Measurements from ENCODE around the gene IZUMO2.
"Not testable (repeated sequence)": the region's sequence is repeated elsewhere in the genome, so short reads cannot be mapped to it uniquely, and the experiment has no call there.

Gene IZUMO2

DNA sequence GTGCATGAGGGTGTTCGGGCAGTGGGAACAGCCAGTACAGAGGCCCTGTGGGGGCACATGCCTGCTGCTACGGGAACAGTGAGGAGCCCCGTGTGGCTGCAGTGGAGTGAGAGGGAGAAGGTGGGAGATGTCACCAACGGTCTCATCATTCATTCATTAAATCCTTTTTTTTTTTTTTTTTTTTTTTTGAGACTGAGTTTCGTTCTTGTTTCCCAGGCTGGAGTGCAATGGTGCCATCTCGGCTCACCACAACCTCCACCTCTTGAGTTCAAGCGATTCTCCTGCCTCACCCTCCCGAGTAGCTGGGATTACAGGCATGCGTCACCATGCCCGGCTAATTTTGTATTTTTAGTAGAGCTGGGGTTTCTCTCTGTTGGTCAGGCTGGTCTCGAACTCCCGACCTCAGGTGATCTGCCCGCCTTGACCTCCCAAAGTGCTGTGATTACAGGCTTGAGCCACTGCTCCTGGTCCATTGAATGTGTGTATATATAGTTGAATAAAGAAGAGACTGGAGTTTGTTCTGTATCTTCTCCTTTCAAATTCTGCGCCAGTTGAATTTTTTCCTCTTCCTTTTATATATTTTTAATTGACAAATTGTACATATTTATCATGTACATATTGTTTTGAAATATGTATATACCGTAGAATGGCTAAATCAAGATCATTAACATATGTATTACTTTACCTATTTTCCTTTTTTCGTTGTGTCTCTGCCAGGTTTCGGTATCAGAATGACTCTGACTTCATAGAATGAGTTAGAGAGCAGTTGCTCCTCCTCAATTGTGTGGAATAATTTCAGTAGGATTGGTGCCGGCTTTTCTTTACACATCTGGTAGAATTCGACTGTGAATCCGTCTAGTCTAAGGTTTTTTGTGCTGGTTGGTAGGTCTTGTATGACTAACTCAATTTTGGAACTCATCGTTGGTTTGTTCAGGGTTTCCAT, 28.0 kb downstream of the IZUMO2 start:
- not testable (repeated sequence) for DNase-seq

DNA sequence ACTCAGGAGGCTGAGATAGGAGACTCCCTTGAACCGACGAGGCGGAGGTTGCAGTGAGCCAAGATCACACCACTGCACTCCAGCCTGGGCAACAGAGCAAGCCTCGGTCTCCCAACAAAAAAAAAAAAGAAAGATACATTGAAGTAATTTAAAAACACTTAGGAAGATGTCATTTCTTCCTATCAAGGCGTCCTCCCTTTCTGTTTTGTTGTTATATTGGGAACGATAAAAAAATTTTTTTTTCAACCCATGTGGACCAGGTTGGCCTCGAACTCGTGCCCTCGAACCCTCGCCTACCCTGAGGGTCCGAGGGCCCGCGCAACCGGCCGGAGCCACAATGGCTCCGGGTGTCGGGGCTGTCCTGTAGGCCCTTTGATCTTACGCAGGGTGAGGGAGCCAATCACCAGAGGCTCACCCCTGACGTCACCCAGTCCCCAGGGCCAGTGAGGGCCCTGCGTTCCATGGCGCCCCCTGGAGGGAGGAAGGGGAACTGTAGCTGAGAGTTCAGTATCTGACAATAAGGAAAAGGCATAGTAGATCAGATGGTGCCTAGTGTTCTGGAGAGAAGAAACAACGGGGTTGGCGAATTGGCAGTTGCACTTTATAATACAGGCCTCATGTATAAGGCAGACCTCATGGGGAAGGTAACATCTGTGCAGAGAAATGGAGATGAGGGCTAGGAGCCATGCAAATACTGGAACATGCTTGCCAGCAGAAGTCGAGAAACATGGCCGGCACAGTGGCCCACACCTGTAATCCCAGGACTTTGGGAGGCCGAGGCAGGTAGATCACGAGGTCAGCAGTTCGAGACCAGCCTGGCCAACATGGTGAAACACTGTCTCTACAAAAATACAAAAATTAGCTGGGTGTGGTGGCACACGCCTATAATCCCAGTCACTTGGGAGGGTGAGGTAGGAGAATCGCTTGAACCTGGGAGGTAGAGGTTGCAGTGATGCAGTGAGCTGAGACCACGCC, 29.3 kb downstream of the IZUMO2 start:
- not testable (repeated sequence) for DNase-seq

DNA sequence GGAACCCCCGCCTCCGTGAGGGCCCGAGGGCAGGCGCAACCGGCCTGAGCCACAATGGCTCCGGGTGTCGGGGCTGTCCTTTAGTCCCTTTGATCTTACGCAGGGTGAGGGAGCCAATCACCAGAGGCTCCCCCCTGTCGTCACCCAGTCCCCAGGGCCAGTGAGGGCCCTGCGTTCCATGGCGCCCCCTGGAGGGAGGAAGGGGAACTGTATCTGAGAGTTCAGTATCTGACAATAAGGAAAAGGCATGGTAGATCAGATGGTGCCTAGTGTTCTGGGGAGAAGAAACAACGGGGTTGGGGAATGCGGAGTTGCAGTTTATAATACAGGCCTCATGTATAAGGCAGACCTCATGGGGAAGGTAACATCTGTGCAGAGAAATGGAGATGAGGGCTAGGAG, 59.1 kb downstream of the IZUMO2 start:
- not testable (repeated sequence) for DNase-seq

DNA sequence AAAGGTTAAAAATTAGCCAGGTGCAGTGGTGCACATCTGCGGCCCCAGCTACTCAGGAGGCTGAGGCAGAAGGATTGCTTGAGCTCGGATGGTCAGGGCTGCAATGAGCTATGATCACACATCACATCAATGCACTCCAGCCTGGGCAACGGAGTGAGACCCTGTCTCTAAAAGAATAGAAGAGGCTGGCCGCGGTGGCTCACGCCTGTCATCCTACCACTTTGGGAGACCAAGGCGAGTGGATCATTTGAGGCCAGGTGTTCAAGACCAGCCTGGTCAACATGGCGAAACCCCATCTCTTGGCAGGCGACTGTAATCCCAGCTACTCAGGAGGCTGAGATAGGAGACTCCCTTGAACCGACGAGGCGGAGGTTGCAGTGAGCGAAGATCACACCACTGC, 59.7 kb downstream of the IZUMO2 start:
- DNase-seq, result not testable (repeated sequence)

Data from stimulated activated CD4-positive, alpha-beta T cell treated with anti-CD3 and anti-CD28 coated beads, Interleukin-2, amount 100 ng/mL, for 24 hours (primary cell).